ENCODE data around the gene SOSTDC1. TPM values are rescaled to one million over a fixed set of nuclear protein-coding genes. Genes with fewer than 3 reads are reported as not detected.

SOSTDC1 gene
- total RNA-seq, 1 donor from 2014 or later, result not detected

DNA sequence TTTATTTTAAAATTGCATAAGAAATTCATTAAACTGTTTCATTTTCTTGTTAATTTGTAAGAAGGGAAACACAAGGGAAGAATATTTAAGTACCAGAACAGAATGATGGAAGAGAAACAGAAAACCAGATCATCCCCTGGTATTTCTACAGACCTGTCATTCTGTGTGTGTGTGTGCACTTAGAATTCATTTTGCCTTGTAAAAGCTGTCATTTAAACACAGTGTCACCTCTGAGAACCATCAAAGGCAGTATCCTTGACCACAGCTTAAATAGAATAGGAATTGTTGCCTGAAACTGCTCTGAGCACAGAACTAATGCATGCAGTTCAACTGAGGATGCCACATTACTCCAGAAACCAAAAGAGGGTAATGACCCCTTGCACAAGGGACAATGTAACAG lies 37.4 kb downstream of the SOSTDC1 start:
- Mint-ChIP-seq H3K4me1 (ENCODE audit: unreplicated experiment) (peaks cover 2% of the 10 kb centered on the region), H3K4me3 (ENCODE audit: unreplicated experiment) (no peak overlapping the region), H3K9me3 (ENCODE audit: unreplicated experiment) (no peaks in the 10 kb centered on the region), H3K27me3 (ENCODE audit: unreplicated experiment) (no peaks in the 10 kb centered on the region), H3K27ac (ENCODE audit: unreplicated experiment) (no peak overlapping the region), H3K36me3 (ENCODE audit: unreplicated experiment) (no peaks in the 10 kb centered on the region)
- TF ChIP-seq, protein P1, sequence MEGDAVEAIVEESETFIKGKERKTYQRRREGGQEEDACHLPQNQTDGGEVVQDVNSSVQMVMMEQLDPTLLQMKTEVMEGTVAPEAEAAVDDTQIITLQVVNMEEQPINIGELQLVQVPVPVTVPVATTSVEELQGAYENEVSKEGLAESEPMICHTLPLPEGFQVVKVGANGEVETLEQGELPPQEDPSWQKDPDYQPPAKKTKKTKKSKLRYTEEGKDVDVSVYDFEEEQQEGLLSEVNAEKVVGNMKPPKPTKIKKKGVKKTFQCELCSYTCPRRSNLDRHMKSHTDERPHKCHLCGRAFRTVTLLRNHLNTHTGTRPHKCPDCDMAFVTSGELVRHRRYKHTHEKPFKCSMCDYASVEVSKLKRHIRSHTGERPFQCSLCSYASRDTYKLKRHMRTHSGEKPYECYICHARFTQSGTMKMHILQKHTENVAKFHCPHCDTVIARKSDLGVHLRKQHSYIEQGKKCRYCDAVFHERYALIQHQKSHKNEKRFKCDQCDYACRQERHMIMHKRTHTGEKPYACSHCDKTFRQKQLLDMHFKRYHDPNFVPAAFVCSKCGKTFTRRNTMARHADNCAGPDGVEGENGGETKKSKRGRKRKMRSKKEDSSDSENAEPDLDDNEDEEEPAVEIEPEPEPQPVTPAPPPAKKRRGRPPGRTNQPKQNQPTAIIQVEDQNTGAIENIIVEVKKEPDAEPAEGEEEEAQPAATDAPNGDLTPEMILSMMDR (IDR thresholded peaks at IDR 0.05), result no peak
- DNase-seq (ENCODE audit: extremely low spot score, unreplicated experiment), result no peak

GRCh38 chr7:16423761-16424160 lies 41.8 kb downstream of the SOSTDC1 start:
- H3K9me3 Mint-ChIP-seq (ENCODE audit: unreplicated experiment), result no peaks in the 10 kb centered on the region
- H3K4me3 Mint-ChIP-seq (ENCODE audit: unreplicated experiment), result no peak overlapping the region
- no peaks in the 10 kb centered on the region for H3K27me3 Mint-ChIP-seq (ENCODE audit: unreplicated experiment)
- H3K36me3 Mint-ChIP-seq (ENCODE audit: unreplicated experiment), result no peaks in the 10 kb centered on the region
- no peak overlapping the region for H3K27ac Mint-ChIP-seq (ENCODE audit: unreplicated experiment)
- H3K4me1 Mint-ChIP-seq (ENCODE audit: unreplicated experiment), result peaks cover 23% of the 10 kb centered on the region
- no peak for DNase-seq (ENCODE audit: extremely low spot score, unreplicated experiment)
- TF ChIP-seq, protein P1 (IDR thresholded peaks at IDR 0.05), result no peak

DNA sequence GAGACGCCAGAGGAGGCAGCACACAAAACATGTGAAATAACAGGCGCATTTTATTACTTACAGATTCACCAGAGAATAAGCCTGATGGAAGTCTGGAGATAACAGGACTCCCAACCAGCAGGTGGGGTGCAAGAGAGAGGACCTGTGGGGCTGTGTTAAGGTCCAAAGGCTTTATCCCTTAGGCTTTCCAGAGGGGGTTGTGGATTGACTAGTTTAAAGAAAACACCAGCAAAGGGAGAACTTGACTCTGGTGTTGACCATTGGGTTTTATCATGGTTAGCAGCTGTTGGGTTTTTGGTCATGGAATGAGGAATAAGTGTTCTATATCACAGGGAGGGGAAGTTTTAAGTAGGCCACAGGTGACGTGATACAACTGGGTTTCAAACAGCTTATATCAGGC lies 42.6 kb downstream of the SOSTDC1 start:
- Mint-ChIP-seq H3K4me1 (ENCODE audit: unreplicated experiment) (peaks cover 23% of the 10 kb centered on the region), H3K4me3 (ENCODE audit: unreplicated experiment) (no peak overlapping the region), H3K27ac (ENCODE audit: unreplicated experiment) (no peak overlapping the region), H3K9me3 (ENCODE audit: unreplicated experiment) (no peaks in the 10 kb centered on the region), H3K36me3 (ENCODE audit: unreplicated experiment) (no peaks in the 10 kb centered on the region), H3K27me3 (ENCODE audit: unreplicated experiment) (no peaks in the 10 kb centered on the region)
- DNase-seq (ENCODE audit: extremely low spot score, unreplicated experiment), result no peak
- TF ChIP-seq, protein P1 (IDR thresholded peaks at IDR 0.05), result no peak

GRCh38 chr7:16422103-16422435 lies 43.5 kb downstream of the SOSTDC1 start:
- DNase-seq (ENCODE audit: extremely low spot score, unreplicated experiment), result no peak
- peaks cover 23% of the 10 kb centered on the region for H3K4me1 Mint-ChIP-seq (ENCODE audit: unreplicated experiment)
- H3K36me3 Mint-ChIP-seq (ENCODE audit: unreplicated experiment), result no peaks in the 10 kb centered on the region
- no peaks in the 10 kb centered on the region for H3K27me3 Mint-ChIP-seq (ENCODE audit: unreplicated experiment)
- H3K27ac Mint-ChIP-seq (ENCODE audit: unreplicated experiment), result peak overlapping the region; percentile 86
- TF ChIP-seq, protein P1 (IDR thresholded peaks at IDR 0.05), result no peak
- H3K9me3 Mint-ChIP-seq (ENCODE audit: unreplicated experiment), result no peaks in the 10 kb centered on the region
- peak overlapping the region; percentile 68 for H3K4me3 Mint-ChIP-seq (ENCODE audit: unreplicated experiment)

GRCh38 chr7:16421333-16422102 lies 44.0 kb downstream of the SOSTDC1 start, which contains the start of gene CRPPA:
TSS of gene CRPPA (minus strand) at chr7:16421538. CDS start at chr7:16421322, 216 bp downstream.
- Mint-ChIP-seq H3K36me3 (ENCODE audit: unreplicated experiment) (no peaks in the 10 kb centered on the region), H3K4me1 (ENCODE audit: unreplicated experiment) (peaks cover 27% of the 10 kb centered on the region), H3K9me3 (ENCODE audit: unreplicated experiment) (no peaks in the 10 kb centered on the region), H3K4me3 (ENCODE audit: unreplicated experiment) (peak within 1 kb of the TSS; percentile 90), H3K27me3 (ENCODE audit: unreplicated experiment) (no peaks in the 10 kb centered on the region), H3K27ac (ENCODE audit: unreplicated experiment) (peak within 1 kb of the TSS; percentile 99)
- TF ChIP-seq, protein P1 (IDR thresholded peaks at IDR 0.05), result no peak
- DNase-seq (ENCODE audit: extremely low spot score, unreplicated experiment), result peak; percentile 87
